ENCODE data around the gene AKAP8L.
"Not testable (repeated sequence)": the region's sequence is repeated elsewhere in the genome, so short reads cannot be mapped to it uniquely, and the experiment has no call there.

The AKAP8L gene

DNA sequence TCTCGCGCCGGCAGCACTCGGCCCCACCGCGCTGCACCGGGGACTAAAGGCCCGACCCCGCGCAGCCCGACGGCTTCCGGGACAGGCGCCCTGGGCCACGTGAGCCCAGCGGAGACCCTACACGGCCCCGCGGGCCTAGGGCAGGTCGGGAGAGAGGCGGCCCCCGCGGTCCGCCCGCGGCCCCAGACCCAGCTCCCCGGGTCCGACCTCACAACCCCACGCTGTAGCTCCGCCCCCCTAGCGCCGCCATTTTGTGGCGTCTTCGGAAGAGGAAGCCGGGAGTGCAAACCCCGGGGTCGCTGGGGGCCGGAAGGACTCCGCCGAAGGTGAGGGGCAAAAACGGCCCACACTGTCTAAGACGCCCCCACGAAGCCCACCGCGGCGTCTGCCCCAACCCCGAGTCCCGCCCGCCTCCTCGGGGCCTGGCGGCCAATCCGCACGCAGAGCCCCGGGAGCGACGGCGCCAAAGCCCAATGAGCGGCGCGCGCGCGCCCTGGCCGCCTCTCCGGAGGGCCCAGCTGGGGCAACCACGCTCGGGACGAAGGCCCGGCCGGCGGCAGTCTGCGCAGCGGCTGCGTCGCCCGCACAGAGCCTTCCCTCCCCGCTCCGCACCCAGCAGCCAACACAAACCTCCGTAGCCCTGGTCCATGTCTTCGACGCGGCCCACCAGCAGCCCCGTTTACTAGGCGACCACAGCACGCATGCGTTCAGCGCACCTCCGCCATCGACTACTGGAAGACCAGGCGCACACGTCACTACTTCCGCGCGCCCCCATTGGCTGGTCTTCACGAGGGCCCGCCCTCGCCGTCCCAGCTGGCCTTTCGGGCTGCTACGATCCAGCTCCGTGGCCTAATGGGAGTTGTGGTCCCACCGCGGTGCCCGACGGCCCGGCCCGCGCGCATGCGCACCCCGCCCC is 39.4 kb downstream of the AKAP8L start, which contains the start of gene AKAP8:
Gene AKAP8 (minus strand): TSS at position 705 of the 916 bp plus-strand sequence. CDS start 56 bp downstream, at position 649.
- peak; percentile 100 for DNase-seq (ENCODE audit: low spot score)

DNA sequence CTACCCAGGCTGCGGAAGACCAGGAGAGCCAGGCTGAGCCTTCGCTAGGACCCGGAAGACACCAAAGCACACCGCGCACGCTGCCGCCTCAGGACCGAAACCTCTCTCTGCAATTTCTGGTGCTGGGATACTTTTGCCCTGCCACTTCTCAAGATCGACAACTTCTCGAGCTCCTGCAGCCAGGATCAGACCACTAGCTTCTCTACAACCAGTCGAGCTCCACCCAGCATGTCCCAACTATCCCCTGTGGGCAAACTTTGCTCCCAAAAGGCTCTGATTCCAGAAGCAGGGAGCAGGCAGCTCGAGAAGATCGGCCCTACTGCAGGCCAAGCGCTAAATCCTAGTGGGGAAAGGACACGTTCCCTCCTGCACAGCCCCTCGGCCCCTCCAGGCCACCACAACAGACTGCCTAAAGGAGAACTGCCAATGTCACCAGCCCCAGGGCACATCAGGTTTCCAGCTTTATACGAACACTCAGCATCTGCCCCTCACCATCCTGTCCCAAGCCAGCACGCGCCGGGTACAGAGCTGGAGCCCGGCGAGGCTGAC is 40.2 kb downstream of the AKAP8L start:
- peak; percentile 79 for DNase-seq (ENCODE audit: low spot score)

DNA sequence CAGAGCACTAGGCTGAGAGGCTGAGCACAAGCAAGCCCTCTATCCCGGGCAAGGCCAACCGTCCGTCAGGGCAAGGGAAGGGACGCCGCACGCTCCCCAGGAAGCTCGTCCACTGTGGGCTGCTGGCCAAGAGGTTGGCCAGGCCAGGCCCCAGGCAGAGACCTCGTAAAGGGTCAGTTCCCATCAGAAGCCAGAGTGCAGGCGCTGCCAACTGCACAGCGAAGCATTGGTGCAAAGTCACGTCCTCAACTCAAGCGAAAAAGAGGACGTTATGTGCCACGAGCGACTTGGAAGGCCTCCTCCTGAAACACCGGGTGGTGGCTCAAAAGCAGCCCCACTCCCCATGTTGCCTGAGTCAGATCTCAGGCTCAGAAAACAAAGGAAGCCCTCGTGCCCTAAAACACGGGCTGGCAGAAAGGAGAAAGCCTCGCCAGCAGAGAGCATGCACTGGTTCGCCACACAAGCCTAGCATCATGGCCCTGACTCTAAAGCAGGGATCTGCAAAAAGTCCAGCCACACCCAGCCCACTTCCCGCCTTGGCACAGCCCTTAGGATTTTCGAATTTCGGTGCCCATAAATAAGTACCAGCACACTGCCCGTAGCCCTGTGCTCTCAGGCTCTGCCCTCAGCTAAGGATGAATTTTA is 43.9 kb downstream of the AKAP8L start:
- no peak for DNase-seq (ENCODE audit: low spot score)

DNA sequence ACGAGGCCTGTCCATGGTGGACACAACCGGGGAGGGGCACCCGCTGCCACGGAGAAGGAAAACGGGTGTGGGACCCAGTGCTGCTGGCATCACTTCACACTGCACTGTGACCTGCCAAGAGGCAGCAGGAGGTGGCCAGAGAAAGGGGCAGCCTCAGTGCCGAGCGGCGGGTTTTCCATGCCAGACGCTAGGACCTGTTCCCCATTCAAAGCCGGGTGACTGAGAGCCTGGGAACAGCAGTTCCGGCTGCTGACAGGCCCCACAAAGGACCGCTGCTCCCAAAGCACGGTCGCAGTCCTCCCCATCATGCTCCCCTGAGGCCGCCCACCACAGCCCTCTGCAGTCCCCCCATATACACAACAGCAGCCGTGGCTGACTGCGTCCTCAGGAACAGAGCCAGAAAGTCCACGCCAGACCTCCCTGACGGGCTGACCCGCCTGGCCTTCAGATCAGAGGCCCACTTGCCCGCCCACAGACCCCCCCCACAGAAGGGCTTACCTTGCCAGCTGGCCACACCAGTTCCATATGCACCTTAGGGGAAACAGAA is 44.6 kb downstream of the AKAP8L start:
- DNase-seq (ENCODE audit: low spot score) = no peak

DNA sequence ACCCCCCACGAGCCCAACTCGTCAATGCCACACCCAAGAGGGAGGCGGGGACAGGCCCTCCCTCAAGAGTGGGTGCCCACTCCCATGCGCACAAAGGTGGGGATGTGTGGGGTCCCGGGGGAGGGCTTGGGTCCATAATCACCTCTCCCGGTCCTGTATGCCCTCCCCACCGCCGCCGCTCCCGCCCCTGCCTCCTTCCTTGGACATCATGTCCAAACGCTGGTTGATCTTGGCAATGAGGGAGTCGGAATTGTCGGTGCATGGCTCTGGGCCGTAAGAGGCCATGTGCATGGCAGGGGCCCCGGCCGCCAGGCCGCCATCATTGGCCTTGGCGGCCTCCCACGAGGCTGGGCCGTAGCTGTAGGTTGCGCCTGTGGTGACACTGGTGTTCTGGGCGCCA is 45.1 kb downstream of the AKAP8L start:
- no peak for DNase-seq (ENCODE audit: low spot score)

DNA sequence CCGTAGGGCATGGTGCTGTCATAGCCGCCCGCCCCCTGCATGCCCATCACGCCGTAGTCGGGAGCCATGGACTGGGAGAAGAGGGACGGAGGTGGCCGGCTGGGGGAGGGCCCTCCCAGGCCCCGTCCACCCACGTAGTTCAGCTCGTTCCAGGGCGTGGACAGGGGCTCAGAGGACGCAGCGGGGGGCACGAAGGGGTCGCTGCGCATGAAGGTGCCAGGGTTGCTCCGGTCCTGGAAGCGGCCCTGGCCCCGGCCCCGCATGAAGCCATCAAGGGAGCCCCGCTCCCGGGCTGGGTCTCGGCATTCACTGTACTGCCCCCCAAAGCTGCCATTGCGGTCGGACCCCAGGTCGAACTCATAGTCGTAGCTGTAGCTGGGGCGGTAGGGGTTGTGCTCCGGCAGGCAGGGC is 45.9 kb downstream of the AKAP8L start:
- no peak for DNase-seq (ENCODE audit: low spot score)

DNA sequence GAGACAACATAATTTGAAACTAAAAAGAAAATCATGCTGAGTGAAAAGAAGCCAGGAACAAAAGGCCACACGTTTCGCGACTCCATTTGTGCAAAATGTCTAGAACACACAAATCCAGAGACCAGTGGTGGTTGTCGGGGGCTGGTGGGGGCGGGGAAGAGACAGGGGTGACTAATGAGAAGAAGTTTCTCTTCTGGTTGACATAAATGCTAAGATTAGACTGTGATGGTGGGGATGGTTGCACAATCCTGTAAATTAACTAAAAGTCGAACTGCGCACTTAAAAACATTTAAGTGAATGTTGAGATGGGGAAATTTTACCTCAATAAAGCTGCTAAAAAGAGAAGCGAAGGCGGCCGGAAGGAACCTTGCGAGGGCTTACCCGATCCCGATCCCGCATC is 46.3 kb downstream of the AKAP8L start:
- DNase-seq (ENCODE audit: low spot score) = no peak

DNA sequence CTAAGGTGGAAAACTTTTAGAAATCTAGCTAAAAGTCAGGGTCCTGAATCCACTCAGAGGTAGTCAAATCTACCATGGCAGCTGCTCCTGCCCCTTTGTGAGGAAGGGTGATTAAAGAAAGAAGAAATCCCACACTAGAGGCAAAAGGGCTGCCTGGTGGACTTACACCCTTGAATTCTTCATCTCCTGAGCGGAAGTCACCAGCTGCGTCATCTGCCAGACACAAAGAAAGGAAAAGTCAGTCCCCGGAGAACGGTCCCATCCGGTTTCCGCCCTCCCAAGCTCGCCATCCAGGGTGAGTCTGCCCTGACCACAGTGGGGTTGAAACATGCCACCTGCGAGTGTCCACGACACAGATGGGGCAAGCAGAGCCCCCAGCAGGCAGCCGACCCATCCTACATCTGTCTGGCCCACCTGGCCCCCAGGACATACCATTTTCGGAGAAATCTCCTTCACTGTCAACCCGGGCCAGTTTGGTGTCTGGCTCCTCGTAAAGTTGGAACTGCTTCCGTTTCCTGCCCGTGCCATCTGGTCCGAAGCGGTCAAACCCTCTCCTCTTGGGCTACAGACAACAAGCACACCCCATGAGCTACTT is 46.9 kb downstream of the AKAP8L start:
- DNase-seq (ENCODE audit: low spot score) = no peak

DNA sequence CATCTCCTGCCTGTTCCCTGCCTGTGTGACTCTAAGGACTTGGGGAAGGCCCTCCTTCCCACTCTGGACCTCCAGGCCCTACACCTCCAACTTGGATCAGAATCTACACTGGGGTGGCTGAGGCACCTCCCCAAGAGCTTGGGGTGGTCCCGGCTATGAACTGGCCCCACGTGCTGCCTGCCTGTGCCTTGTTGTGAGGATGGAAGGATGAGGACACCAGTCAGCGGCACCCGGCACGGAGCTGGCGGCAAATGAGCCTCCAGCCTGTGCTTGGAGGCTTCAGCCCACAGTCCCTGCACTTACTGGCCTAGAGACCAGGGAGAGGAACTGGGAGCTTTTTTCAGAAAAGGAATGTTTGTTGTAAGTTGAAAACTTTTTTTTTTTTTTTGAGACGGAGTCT is 47.7 kb downstream of the AKAP8L start:
- DNase-seq (ENCODE audit: low spot score) = no peak

DNA sequence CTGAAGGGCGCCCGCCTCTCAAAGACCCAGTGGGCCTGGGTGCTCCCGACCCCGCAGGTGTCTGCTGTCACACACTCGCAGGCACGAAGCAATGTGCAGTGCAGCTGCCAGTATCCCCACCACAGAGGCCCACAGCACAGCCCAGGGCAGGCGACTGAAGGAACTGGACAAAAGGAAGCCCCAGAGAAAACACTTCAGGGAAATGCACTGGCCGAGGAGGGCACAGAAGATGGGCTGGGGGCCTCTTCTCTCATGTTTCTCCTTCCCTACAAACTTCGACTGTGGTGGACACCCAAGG is 49.2 kb downstream of the AKAP8L start:
- DNase-seq (ENCODE audit: low spot score) = no peak

DNA sequence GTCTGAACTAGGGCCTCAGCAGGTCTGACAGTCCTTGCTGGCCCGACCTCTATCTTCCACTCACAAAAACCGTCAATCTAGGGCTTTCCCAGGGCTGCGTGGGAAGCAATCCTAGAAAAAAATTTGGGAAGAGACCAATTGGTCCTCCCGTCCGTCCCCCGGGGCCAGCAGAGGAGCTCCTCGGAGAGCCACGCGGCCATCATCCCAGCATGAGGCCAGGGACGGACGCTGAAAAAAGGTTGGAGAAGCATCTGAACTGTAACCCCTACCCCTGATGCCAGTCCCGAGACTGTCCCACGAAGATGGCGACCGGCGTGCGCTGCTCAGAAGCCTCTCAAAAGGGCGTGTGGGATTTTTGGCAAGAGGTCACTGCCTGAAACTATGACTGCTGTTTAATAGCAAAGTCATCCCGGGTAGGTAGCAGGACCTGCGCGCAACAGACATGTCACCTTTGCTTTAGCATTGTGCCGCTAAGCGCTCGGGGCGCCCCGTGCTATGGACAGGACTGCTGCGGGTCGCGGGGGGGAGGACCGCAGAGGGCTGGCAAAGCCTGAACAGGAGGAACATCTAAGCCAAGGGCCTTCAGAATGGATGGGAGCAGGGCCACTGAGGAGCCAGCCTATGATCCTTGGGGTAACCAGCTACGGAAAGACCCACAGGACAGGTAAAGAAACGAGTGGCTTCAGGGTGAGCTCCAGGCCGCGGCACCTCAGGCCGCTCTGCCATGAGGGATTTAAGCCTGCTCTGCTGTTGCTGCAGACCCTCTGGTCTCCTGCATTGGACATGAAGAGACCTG is 49.8 kb downstream of the AKAP8L start:
- no peak for DNase-seq (ENCODE audit: low spot score)

DNA sequence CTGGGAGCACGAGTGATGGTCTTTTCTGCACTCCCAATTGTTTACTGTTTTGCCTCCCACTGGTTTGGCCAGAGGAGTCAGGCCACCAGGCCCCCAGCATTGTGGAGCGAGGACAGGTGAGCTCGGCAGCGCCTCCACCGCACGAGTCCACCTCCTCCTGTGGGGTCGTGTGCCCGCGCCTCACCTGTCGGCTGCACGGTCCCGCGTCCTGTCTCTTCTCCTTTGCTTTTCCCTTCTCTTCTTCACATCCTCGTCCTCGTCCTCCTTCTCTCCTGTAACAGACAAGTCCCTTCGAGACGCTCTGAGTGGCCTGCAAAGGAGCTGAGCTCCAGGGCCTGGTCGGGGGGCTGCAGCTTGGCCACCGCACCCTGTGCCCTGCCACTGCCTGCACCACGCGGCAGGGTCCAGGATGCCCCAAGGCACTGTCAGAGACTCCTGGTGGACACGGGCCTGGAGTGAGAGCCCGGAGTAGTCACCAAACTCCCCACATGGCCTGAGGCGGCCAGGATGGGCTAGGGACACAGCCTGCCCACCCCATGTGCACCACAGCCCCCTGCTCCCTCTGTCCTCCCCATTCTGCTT is 50.6 kb downstream of the AKAP8L start:
- no peak for DNase-seq (ENCODE audit: low spot score)

DNA sequence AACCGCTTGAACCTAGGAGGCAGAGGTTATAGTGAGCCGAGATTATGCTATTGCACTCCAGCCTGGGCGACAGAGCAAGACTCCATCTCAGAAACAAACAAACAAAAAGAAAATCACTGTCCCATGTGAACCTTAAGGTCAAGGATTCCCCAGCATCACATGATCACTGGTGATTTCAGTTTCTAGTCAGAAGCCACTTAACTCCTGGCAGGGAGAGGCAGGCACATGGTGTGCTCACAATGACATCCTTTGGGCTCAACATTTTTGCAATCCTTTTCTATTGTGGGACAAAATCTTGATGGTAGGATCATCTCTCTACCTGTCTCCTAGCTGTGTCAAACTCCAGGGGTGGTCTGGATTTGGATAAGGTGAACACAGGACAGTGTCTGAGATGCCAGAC is 51.3 kb downstream of the AKAP8L start:
- no peak for DNase-seq (ENCODE audit: low spot score)

DNA sequence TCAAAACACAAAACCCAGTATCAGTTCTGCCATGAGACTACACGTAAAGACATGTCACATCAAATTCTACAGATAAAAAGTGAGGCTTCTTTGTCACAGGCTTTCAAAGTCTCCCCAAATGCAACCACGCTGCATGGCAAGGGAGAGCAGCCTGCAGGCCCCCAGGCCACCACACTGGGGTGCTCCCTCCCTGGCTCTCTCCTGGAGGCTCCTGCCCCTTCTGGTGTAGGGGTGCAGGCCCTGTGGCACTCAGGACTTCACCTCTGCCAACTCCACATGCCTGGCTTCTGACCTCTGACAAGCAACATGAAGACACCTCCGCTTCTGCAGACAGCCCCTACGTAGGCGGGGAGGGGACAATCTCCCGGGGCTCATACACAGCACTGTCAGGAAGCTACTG is 53.5 kb downstream of the AKAP8L start:
- DNase-seq (ENCODE audit: low spot score) = no peak

DNA sequence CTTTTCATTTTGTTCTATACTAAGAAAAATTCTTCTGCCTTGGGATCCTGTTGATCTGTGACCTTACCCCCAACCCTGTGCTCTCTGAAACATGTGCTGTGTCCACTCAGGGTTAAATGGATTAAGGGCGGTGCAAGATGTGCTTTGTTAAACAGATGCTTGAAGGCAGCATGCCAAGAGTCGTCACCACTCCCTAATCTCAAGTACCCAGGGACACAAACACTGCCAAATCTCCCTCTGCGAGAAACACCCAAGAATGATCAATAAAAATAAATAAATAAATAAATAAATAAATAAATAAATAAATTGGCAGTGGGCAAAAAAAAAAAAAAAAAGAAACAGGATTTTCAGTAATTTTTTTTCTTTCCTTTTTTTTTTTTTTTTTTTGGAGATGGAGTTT is 55.0 kb downstream of the AKAP8L start:
- not testable (repeated sequence) for DNase-seq (ENCODE audit: low spot score)

DNA sequence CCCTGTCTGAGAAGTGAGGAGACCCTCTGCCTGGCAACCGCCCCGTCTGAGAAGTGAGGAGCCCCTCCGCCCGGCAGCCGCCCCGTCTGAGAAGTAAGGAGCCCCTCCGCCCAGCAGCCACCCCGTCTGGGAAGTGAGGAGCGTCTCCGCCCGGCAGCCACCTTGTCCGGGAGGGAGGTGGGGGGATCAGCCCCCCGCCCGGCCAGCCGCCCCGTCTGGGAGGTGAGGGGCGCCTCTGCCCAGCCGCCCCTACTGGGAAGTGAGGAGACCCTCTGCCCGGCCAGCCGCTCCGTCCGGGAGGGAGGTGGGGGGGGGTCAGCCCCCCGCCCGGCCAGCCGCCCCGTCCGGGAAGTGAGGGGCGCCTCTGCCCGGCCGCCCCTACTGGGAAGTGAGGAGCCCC is 55.7 kb downstream of the AKAP8L start:
- DNase-seq (ENCODE audit: low spot score) = not testable (repeated sequence)

DNA sequence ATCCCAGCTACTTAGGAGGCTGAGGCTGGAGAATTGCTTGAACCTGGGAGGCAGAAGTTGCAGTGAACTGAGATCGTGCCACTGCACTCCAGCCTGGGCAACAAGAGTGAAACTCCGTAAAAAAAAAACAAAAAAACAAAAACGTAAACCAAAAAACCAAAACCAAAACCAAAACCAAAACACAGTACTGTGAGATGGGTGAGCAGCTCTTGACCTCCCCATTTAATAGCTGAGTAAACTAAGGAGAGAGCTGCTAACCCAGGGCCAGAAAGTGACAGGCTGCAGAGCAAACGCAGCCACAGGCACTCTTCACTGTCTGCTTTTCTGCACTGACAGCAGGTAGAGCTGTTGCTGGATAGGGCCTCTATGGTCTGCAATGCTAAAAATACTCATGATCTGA is 58.8 kb downstream of the AKAP8L start:
- not testable (repeated sequence) for DNase-seq (ENCODE audit: low spot score)

DNA sequence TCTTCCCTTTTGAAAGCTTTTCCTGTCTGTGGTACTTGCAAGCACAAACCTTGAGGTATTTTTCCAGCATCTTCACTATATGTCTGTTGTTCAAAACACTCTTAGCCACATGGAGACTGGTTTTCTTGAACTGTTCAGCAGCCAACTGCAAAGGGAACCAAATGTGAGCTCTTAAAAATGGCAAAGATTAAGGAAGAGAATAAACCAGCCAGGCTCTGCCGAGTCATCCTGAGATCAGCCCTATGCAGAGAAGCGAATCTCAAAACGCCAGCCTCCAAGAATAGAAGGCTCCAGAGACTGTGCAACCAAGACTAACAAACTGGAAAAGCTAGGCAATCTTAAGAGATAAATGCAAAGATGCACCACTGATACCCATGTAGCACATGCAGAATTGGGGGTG is 59.9 kb downstream of the AKAP8L start:
- no peak for DNase-seq (ENCODE audit: low spot score)

DNA sequence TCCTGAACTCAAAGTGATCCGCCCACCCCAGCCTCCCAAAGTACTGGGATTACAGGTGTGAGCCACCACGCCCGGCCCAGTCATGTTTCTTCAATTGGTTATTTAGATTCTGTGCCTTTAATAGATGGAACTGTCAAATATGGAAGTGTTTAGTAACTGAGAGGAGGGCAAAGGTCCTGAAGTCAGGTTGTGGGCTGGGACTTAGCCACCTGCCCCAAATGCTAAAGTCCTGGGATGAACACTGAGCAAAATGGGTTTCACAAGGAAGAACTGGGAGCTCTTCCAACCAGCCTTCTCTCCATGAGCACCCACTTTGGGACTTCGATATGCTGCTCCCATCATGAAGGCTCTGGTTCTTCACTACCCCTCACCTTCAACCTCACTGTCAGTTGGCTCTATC is 60.9 kb downstream of the AKAP8L start:
- no peak for DNase-seq (ENCODE audit: low spot score)

DNA sequence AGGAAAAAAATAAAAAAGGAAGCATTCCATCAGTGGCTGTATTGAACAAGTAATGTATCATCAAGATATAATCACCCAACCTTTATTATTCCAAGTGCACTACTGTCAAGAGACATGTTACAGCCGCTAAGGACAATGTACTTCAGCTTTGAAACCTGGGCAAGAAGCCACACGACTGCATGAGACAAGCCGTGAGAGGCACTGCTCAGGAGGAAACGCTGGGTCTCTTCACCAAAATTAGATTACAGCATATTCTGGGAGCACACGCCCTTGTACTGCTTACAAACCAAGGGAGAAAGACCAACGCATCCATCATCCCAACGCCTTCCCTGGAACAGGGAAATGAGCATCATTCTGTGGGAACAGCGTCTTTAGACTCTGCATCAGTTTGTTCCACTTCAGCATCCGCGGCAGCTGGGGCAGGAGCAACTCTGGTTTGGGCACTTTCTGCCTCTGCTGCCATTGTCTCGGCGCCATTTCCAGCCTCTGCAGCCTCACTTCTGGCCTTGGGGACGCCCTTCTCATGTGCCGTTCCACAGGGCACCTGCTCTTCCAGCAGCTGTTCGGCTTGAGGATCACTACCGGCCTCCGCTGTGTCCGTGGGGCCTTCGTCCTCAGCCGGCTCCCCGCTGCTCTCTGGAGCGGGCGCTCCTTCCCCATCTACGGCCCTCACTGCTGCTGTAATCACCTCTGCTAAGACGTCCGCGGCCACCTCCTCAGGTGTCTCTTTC is 64.1 kb downstream of the AKAP8L start:
- no peak for DNase-seq (ENCODE audit: low spot score)

DNA sequence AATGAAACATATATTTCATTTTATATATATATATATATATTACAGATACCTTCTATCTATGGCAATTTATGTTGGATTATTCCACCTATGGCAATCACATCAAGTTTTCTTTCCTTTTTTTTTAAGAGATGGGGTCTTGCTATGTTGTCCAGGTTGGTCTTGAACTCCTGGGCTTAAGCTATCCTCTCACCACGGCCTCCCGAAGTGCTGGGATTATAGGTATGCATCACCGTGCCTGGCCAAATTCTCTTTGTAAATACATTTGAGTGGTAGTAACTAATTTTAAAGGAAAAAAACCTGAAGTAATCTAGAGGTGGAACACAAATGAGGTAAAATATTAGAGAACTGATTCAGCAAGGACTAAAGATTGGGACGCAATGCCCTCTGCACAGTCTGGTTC is 64.9 kb downstream of the AKAP8L start:
- no peak for DNase-seq (ENCODE audit: low spot score)

Measured in hepatic stellate cell (primary cell).